Upper lobe of left lung (tissue), 4 donors: ENCODE data around the gene PPP1R14B.
A peak's percentile ranks its signal among the peaks of the same experiment; 100 is the strongest.

Source experiments
- CTCF ChIP-seq, 6 experiments: fragments of 450-650 bp in 4 of 6; fragments of 200-600 bp in 2 of 6; sonication (generic) in 2 of 6; IDR thresholded peaks; one replicate each; pipeline ENCODE4 v1.5.1; 2016 to 2019; ENCODE audit warnings: antibody characterized with exemption in 6 of 6
- EP300 ChIP-seq, 4 donors: sonication (generic); formaldehyde crosslinking; IDR thresholded peaks; one replicate each; pipeline ENCODE4 v1.5.1; 2017; ENCODE audit warnings: antibody characterized with exemption in 4 of 4, control low read depth in 2 of 4
- POLR2A ChIP-seq, 4 donors: fragments of 450-650 bp; IDR thresholded peaks; one replicate each; pipeline ENCODE4 v1.5.1; 2016 to 2017; ENCODE audit warnings: antibody characterized with exemption in 4 of 4, mild to moderate bottlenecking in 2 of 4

GRCh38 chr11:64268025-64268892 lies 21.5 kb upstream of the PPP1R14B start:
- TF ChIP-seq CTCF (IDR thresholded peaks at IDR 0.05) (peak in 2 of 6 experiments; percentile 5 to 28), POLR2A (IDR thresholded peaks at IDR 0.05) (no peak), EP300 (IDR thresholded peaks at IDR 0.05) (no peak)
